Left lung (tissue), 10 donors: ENCODE measurements around the gene SLC28A3. TPM values are rescaled to one million over a fixed set of nuclear protein-coding genes. Genes with fewer than 3 reads are reported as not detected.
A peak's percentile ranks its signal among the peaks of the same experiment; 100 is the strongest.

ENCODE experiments used
- ATAC-seq: fragments of 200-7000 bp; cut with Tn5 transposase; one replicate; pipeline ENCODE4 v1.9.1; 2020; ENCODE audit warnings: moderate library complexity
- DNase-seq, 4 donors: peaks; one replicate each; pipeline ENCODE4 v3.0.0-alpha.2; 2013 to 2020
- H3K27ac ChIP-seq, 2 donors: fragments of 200-600 bp; sonication (generic) in 1 of 2; one replicate each; pipeline versions ENCODE4 v1.5.0 to v1.8.0; 2020 to 2021
- H3K27me3 ChIP-seq, 2 donors: fragments of 200-600 bp; sonication (generic) in 1 of 2; one replicate each; pipeline versions ENCODE4 v1.5.0 to v1.8.0; 2020 to 2021
- H3K36me3 ChIP-seq, 2 donors: fragments of 200-600 bp; sonication (generic) in 1 of 2; one replicate each; pipeline versions ENCODE4 v1.5.0 to v1.8.0; 2020 to 2021
- H3K4me1 ChIP-seq, 2 donors: fragments of 200-600 bp; one replicate each; pipeline ENCODE4 v1.8.0; 2021
- H3K4me3 ChIP-seq, 2 donors: fragments of 200-600 bp; sonication (generic) in 1 of 2; one replicate each; pipeline versions ENCODE4 v1.5.0 to v1.8.0; 2020 to 2021; ENCODE audit warnings: mild to moderate bottlenecking in 1 of 2
- H3K9me3 ChIP-seq, 2 donors: fragments of 200-600 bp; sonication (generic) in 1 of 2; one replicate each; pipeline versions ENCODE4 v1.5.0 to v1.8.0; 2020 to 2021
- intact Hi-C, 2 donors: fragments of 100-400 bp; cut with DNase I; formaldehyde crosslinking; loops; one replicate each; pipeline versions ENCODE4 v1.11.2 to v1.14.2; 2022
- polyA plus RNA-seq, 6 donors: library from polyadenylated mRNA; unstranded; fragments of 120-200 nt; gene quantifications; one replicate each; pipeline ENCODE4 v1.2.1, GENCODE V29; 2013; ENCODE audit not compliant: insufficient read length in 6 of 6
- total RNA-seq, 2 donors: library from RNA; stranded (reverse); fragmentation: NEBNext Ultra II Directional; extraction: Animal tissue kit (Norgen Biotek cat#: 25700); gene quantifications; one replicate each; pipeline ENCODE4 v1.2.1, GENCODE V29; 2021
- TF ChIP-seq, protein P1 (sequence below), 2 donors: fragments of 200-600 bp; sonication (generic) in 1 of 2; IDR thresholded peaks; one replicate each; pipeline versions ENCODE4 v1.5.0 to v1.8.0; 2021; ENCODE audit warnings: antibody characterized with exemption in 2 of 2
- donor health status: DM: no; HTN: yes; CAD: no.
- donor health status: DM: no; HTN: no; CAD: no.

SLC28A3 gene
- total and polyA plus RNA-seq, 8 donors: 0.23 to 1.5 (median 0.30) TPM

DNA sequence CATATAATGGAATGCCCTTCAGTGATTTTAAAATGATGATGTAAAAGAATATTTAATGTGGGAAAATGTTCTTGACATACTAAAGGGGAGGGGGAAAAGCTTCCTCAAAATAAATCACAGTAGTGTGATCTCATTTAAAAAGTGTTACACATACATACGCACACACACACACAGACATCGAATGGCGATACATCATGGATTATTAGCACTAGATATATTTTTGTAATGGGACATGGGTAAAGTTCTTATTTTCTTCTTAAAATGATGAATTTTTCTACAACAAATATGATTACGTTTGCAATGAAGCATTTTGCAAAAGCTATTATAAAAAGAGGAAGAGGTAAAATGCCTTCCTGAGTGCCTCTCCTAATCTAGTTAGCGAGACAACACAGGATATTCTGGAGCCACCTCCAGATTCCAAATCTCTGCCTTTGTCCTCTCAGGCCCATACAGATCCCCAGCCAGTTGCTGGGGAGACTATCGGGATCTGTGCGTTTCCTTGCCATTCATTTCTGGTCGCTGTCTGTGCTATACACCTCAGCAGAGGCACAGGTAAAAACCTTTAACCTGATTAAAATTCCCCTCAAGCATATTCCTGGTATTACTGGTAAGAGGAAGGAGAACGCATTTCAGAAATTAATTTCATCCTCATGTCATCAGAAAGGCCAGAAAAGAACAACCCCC is 69.6 kb downstream of the SLC28A3 start:
- no peak for ATAC-seq

DNA sequence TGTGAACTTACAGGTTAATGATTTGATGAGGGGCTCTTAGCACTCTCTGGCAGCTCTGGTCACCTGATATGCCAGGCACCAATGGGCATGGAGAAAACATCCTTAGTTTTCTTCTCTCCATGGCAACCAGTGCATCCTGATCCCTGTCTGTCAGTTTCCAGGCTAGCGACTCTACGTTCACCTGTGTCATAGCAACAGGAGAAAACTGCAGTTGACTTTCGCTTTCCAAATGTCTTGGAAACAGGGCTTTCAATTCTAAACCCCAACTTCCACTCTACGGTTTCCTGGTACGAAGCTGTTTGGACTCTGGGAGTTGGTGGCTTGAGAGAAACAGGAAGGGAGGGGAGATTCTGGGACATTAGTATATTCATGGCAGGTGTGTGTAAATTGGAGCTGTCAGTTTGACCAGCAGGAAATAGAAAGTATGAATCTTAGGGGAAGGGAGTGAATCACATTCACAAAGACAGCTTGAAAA is 74.4 kb downstream of the SLC28A3 start:
- no peaks in the 10 kb centered on the region for H3K9me3 ChIP-seq
- no peak overlapping the region for H3K27ac ChIP-seq
- peak in 1 of 4 donors; percentile 32 for DNase-seq
- TF ChIP-seq, protein P1, sequence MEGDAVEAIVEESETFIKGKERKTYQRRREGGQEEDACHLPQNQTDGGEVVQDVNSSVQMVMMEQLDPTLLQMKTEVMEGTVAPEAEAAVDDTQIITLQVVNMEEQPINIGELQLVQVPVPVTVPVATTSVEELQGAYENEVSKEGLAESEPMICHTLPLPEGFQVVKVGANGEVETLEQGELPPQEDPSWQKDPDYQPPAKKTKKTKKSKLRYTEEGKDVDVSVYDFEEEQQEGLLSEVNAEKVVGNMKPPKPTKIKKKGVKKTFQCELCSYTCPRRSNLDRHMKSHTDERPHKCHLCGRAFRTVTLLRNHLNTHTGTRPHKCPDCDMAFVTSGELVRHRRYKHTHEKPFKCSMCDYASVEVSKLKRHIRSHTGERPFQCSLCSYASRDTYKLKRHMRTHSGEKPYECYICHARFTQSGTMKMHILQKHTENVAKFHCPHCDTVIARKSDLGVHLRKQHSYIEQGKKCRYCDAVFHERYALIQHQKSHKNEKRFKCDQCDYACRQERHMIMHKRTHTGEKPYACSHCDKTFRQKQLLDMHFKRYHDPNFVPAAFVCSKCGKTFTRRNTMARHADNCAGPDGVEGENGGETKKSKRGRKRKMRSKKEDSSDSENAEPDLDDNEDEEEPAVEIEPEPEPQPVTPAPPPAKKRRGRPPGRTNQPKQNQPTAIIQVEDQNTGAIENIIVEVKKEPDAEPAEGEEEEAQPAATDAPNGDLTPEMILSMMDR (IDR thresholded peaks at IDR 0.05): no peak
- peaks cover 0 to 2% of the 10 kb centered on the region in 2 donors for H3K27me3 ChIP-seq
- ATAC-seq: no peak
- no peak overlapping the region for H3K4me3 ChIP-seq
- H3K4me1 ChIP-seq: peaks cover 0 to 2% of the 10 kb centered on the region in 2 donors
- intact Hi-C loops: no loop called here
- H3K36me3 ChIP-seq: no peaks in the 10 kb centered on the region

More for the DNA sequence above, 69.6 kb downstream of the SLC28A3 start:
- Histone ChIP-seq H3K4me1 (peaks cover 0 to 8% of the 10 kb centered on the region in 2 donors), H3K4me3 (no peak overlapping the region), H3K36me3 (no peaks in the 10 kb centered on the region), H3K27me3 (peaks cover 3 to 26% of the 10 kb centered on the region in 2 donors), H3K9me3 (no peaks in the 10 kb centered on the region), H3K27ac (no peak overlapping the region)
- no peak for DNase-seq
- intact Hi-C loops: no loop called here
- TF ChIP-seq, protein P1 (IDR thresholded peaks at IDR 0.05): no peak

DNA sequence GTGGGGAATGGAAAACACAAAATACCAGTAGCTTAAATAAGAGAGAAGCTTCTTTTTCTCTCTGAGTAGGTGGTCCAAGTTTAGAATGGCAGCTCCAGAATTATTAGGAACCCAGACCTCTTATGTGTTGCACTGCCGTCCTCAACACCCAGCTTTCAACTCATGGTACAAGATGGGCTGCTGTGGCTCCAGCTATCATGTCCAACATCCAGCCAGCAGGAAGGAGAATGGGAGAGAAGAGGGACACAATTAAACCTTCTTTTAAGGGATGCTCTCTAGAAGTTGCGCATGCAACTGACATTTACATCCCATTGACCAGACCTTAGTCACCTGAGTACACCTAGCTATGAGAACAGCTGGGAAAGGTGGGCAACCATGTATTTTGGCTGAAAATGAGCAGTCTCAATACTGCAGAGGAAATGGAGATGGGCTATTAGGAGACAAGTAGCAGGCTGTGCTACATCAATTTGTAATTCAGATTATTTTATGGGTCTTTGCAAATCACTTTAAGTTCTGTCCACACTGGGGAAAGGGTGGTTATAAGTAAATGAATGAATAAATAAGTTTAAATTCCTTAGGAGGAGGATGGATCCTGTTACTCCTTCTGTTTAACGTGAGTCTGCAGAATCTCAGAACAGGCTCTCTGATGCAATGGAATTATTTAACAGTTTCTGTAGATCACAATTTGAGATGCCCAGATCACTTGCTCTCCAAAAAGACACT is 76.1 kb downstream of the SLC28A3 start:
- ATAC-seq: no peak
- Histone ChIP-seq H3K27me3 (no peaks in the 10 kb centered on the region), H3K27ac (no peak overlapping the region), H3K4me1 (no peaks in the 10 kb centered on the region), H3K9me3 (no peaks in the 10 kb centered on the region), H3K36me3 (no peaks in the 10 kb centered on the region), H3K4me3 (no peak overlapping the region)
- TF ChIP-seq, protein P1 (IDR thresholded peaks at IDR 0.05): no peak
- intact Hi-C loops: loop anchor here in 1 of 2 donors (5.0 kb wide), 1 partner anchor 327 kb away; no protein-coding TSS in a partner anchor
- no peak for DNase-seq

DNA sequence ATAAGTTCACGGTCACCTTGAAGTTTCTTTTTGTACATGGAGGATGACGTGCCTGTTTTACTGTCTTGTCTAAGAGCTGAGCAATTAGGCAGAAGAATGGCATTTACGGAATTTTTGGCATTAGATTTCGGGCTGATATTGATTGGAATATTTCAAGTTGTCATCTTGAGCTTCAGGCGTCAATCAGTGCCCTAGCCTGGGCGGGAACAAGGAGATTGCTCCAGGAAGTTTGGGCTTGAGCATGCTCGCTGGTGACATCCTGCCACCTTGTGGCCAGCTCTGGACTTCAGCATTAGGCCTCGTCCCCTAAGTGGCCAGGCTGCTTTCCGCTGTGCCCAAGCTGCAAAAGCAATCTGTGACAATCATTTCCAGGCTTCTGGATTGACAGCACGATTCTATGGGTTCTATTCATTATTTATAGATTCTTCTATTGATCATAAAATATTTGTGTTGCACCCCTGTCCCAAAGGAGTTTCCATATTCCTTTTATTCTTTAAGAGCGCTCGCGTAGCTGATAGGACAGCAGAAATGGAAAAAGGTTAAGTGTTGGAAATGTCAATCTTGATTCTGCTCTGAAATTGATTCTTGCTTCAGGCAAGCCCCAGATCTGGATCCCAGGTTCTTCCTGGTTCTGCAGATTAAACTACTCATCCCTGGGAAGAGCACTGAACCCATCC is 79.3 kb downstream of the SLC28A3 start:
- peak; percentile 100 for ATAC-seq
- Histone ChIP-seq H3K4me1 (no peaks in the 10 kb centered on the region), H3K4me3 (no peak overlapping the region), H3K27ac (no peak overlapping the region), H3K9me3 (no peaks in the 10 kb centered on the region), H3K36me3 (no peaks in the 10 kb centered on the region), H3K27me3 (no peaks in the 10 kb centered on the region)
- TF ChIP-seq, protein P1 (IDR thresholded peaks at IDR 0.05): peak; percentile 84 to 91
- peak; percentile 70 to 89 (median 82) for DNase-seq
- intact Hi-C loops: loop anchor here in 1 of 2 donors (5.0 kb wide), 1 partner anchor 324 kb away; no protein-coding TSS in a partner anchor
